ENCODE data around the gene LMX1B.

Gene LMX1B

DNA sequence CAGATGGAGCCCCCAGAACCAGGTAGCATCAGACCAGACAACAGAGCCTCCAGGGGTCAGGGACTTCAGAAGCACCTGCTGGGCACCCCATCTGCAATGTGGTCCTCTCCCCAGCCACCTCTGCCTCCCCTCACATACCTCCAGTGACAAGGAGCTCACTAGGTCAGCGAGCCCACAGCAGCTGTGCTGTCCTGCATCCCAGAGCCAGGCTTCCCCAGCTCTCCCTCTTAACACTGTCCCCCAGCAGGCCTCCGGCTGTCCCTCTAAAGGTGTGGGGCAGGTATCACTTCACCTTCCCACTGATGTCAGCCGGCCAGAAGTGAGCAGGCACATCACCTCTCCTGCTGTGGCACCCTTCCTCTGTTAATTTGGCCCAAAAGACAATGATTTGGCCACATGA lies 83.6 kb downstream of the LMX1B start:
- H4K20me1 ChIP-seq (ENCODE audit: low read depth, low read length), result no peaks in the 10 kb centered on the region
- no peaks in the 10 kb centered on the region for H3K9me3 ChIP-seq (ENCODE audit: insufficient read depth, low read length)
- H3K27ac ChIP-seq (ENCODE audit: low read depth, low read length), result no peak overlapping the region
- H3K79me2 ChIP-seq (ENCODE audit: insufficient read depth, low read length), result no peaks in the 10 kb centered on the region
- H3K36me3 ChIP-seq (ENCODE audit: low read length), result no peaks in the 10 kb centered on the region
- no peaks in the 10 kb centered on the region for H3F3A ChIP-seq (ENCODE audit: insufficient read depth)
- H3K27me3 ChIP-seq (ENCODE audit: low read length), result no peaks in the 10 kb centered on the region
- H2AFZ ChIP-seq (ENCODE audit: low read depth, low read length, severe bottlenecking), result no peak overlapping the region
- no peak overlapping the region for H3K9ac ChIP-seq (ENCODE audit: low read length)
- no peak overlapping the region for H3K4me3 ChIP-seq (ENCODE audit: insufficient read depth, low read length, poor library complexity, severe bottlenecking)
- TF ChIP-seq, protein P1, sequence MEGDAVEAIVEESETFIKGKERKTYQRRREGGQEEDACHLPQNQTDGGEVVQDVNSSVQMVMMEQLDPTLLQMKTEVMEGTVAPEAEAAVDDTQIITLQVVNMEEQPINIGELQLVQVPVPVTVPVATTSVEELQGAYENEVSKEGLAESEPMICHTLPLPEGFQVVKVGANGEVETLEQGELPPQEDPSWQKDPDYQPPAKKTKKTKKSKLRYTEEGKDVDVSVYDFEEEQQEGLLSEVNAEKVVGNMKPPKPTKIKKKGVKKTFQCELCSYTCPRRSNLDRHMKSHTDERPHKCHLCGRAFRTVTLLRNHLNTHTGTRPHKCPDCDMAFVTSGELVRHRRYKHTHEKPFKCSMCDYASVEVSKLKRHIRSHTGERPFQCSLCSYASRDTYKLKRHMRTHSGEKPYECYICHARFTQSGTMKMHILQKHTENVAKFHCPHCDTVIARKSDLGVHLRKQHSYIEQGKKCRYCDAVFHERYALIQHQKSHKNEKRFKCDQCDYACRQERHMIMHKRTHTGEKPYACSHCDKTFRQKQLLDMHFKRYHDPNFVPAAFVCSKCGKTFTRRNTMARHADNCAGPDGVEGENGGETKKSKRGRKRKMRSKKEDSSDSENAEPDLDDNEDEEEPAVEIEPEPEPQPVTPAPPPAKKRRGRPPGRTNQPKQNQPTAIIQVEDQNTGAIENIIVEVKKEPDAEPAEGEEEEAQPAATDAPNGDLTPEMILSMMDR (IDR thresholded peaks at IDR 0.05; ENCODE audit: insufficient read depth, low read length, poor library complexity, severe bottlenecking), result no peak
- TF ChIP-seq EZH2phosphoT487 (conservative IDR thresholded peaks at IDR 0.05; ENCODE audit: low read length), result no peak
- H3K9me2 ChIP-seq (replicated peaks; ENCODE audit: insufficient read depth, low read length), result no peaks in the 10 kb centered on the region
- H3K4me2 ChIP-seq (ENCODE audit: low read depth, low read length, poor library complexity, severe bottlenecking), result no peak overlapping the region

DNA sequence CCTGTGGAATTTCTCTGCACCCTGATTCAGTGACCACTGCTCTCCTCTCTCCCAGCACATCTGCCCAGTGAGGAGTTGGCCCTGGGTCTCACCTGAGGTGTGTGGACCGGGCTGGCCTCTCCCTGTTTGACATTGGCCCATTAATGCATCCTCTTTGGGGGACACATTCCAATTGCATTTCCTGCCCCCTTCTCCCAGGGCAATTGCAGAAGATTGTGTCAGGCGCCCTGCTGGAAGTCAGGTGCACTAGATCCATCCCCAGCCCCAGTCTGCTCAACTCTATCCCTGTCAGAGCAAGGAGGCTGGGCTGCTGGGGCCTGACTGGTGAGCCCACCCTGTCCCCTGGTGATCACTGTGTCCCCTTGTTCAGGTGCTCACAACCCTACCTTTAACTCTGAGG lies 84.5 kb downstream of the LMX1B start:
- Histone ChIP-seq H3K27me3 (ENCODE audit: low read length) (no peaks in the 10 kb centered on the region), H3F3A (ENCODE audit: insufficient read depth) (no peaks in the 10 kb centered on the region), H3K27ac (ENCODE audit: low read depth, low read length) (no peak overlapping the region), H2AFZ (ENCODE audit: low read depth, low read length, severe bottlenecking) (no peak overlapping the region), H3K9me2 (replicated peaks; ENCODE audit: insufficient read depth, low read length) (no peaks in the 10 kb centered on the region), H3K9ac (ENCODE audit: low read length) (no peak overlapping the region), H3K4me2 (ENCODE audit: low read depth, low read length, poor library complexity, severe bottlenecking) (no peak overlapping the region), H3K9me3 (ENCODE audit: insufficient read depth, low read length) (no peaks in the 10 kb centered on the region), H3K79me2 (ENCODE audit: insufficient read depth, low read length) (no peaks in the 10 kb centered on the region), H3K4me3 (ENCODE audit: insufficient read depth, low read length, poor library complexity, severe bottlenecking) (no peak overlapping the region), H3K36me3 (ENCODE audit: low read length) (no peaks in the 10 kb centered on the region), H4K20me1 (ENCODE audit: low read depth, low read length) (no peaks in the 10 kb centered on the region)
- TF ChIP-seq, protein P1 (IDR thresholded peaks at IDR 0.05; ENCODE audit: insufficient read depth, low read length, poor library complexity, severe bottlenecking), result no peak

DNA sequence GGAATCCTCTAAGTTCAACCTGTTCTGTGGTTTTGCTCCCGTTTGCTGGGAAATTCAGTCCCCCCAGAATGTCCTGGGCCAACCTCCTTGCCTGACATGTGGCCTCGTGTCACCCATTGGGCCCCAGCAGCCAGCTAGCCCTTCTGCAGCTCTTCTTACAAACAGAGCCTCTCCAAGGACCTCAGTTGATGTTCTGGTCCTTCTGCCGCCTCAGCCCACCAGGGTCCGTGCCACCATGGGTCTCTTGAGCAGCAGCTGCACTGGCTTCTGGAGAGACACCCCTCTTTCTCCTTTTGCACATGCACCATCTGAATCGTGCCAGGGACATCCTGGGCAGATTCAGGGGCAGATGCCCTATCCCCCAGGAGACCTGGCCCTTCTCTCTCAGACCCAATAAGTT lies 85.0 kb downstream of the LMX1B start:
- Histone ChIP-seq H2AFZ (ENCODE audit: low read depth, low read length, severe bottlenecking) (no peak overlapping the region), H3K4me2 (ENCODE audit: low read depth, low read length, poor library complexity, severe bottlenecking) (no peak overlapping the region), H3K4me3 (ENCODE audit: insufficient read depth, low read length, poor library complexity, severe bottlenecking) (no peak overlapping the region), H3K9me3 (ENCODE audit: insufficient read depth, low read length) (no peaks in the 10 kb centered on the region), H3K27me3 (ENCODE audit: low read length) (no peaks in the 10 kb centered on the region), H3K79me2 (ENCODE audit: insufficient read depth, low read length) (no peaks in the 10 kb centered on the region), H3K9ac (ENCODE audit: low read length) (no peak overlapping the region), H4K20me1 (ENCODE audit: low read depth, low read length) (no peaks in the 10 kb centered on the region), H3K36me3 (ENCODE audit: low read length) (no peaks in the 10 kb centered on the region), H3F3A (ENCODE audit: insufficient read depth) (no peaks in the 10 kb centered on the region), H3K27ac (ENCODE audit: low read depth, low read length) (no peak overlapping the region), H3K9me2 (replicated peaks; ENCODE audit: insufficient read depth, low read length) (no peaks in the 10 kb centered on the region)
- TF ChIP-seq, protein P1 (IDR thresholded peaks at IDR 0.05; ENCODE audit: insufficient read depth, low read length, poor library complexity, severe bottlenecking), result no peak
- no peak for TF ChIP-seq EZH2phosphoT487 (conservative IDR thresholded peaks at IDR 0.05; ENCODE audit: low read length)

All from SU-DHL-6 (cell line).